ENCODE results near the gene NME7.

GRCh38 chr1:169148472-169149252 lies 218.9 kb downstream of the NME7 start:
- TF ChIP-seq CTCF (IDR thresholded peaks at IDR 0.05) (no peak), POLR2A (IDR thresholded peaks at IDR 0.05) (no peak)

Data from vagina (tissue), 2 donors.